IPS-NIHi11 (cell line): Measurements from ENCODE around the gene DTNB.
"Not testable (repeated sequence)": the region's sequence is repeated elsewhere in the genome, so short reads cannot be mapped to it uniquely, and the experiment has no call there.

Source experiments
- DNase-seq: peaks from one replicate; pipeline ENCODE4 v3.0.0; 2012; ENCODE audit warnings: mixed read lengths, low spot score

Gene DTNB

GRCh38 chr2:25673300-25674076 lies at the start of gene DTNB:
DTNB (minus strand) TSS chr2:25673577; CDS start chr2:25652660, 20,917 bp downstream.
- DNase-seq: peak; percentile 96

- no peak for DNase-seq
Observed at GRCh38 chr2:25722224-25722623, 48.8 kb upstream of the DTNB start.

- no peak for DNase-seq
Observed at GRCh38 chr2:25720575-25720974, 47.2 kb upstream of the DTNB start.

GRCh38 chr2:25714740-25715139 lies 41.4 kb upstream of the DTNB start:
- no peak for DNase-seq

GRCh38 chr2:25712455-25712854 lies 39.1 kb upstream of the DTNB start:
- no peak for DNase-seq

- DNase-seq: no peak
Observed at GRCh38 chr2:25711675-25712354, 38.4 kb upstream of the DTNB start.

- no peak for DNase-seq
Observed at GRCh38 chr2:25710750-25711149, 37.4 kb upstream of the DTNB start.

GRCh38 chr2:25709349-25709748 lies 36.0 kb upstream of the DTNB start:
- DNase-seq: no peak

GRCh38 chr2:25707927-25708590 lies 34.7 kb upstream of the DTNB start:
- DNase-seq: no peak

- not testable (repeated sequence) for DNase-seq
Observed at GRCh38 chr2:25705575-25705974, 32.2 kb upstream of the DTNB start.

- no peak for DNase-seq
Observed at GRCh38 chr2:25701801-25702200, 28.4 kb upstream of the DTNB start.

GRCh38 chr2:25700221-25700660 lies 26.9 kb upstream of the DTNB start:
- peak; percentile 54 for DNase-seq

GRCh38 chr2:25699216-25699615 lies 25.8 kb upstream of the DTNB start:
- DNase-seq: no peak

- DNase-seq: no peak
Observed at GRCh38 chr2:25698752-25699151, 25.4 kb upstream of the DTNB start.

- no peak for DNase-seq
Observed at GRCh38 chr2:25697559-25698341, 24.4 kb upstream of the DTNB start.

- DNase-seq: no peak
Observed at GRCh38 chr2:25692737-25693445, 19.5 kb upstream of the DTNB start.

- DNase-seq: no peak
Observed at GRCh38 chr2:25692143-25692542, 18.8 kb upstream of the DTNB start.

GRCh38 chr2:25690058-25690457 lies 16.7 kb upstream of the DTNB start:
- no peak for DNase-seq

- DNase-seq: no peak
Observed at GRCh38 chr2:25688236-25688635, 14.9 kb upstream of the DTNB start.

- DNase-seq: no peak
Observed at GRCh38 chr2:25685741-25686140, 12.4 kb upstream of the DTNB start.
